ENCODE results near the gene LGR6.
"Not testable (repeated sequence)": the region's sequence is repeated elsewhere in the genome, so short reads cannot be mapped to it uniquely, and the experiment has no call there.

LGR6 gene

DNA sequence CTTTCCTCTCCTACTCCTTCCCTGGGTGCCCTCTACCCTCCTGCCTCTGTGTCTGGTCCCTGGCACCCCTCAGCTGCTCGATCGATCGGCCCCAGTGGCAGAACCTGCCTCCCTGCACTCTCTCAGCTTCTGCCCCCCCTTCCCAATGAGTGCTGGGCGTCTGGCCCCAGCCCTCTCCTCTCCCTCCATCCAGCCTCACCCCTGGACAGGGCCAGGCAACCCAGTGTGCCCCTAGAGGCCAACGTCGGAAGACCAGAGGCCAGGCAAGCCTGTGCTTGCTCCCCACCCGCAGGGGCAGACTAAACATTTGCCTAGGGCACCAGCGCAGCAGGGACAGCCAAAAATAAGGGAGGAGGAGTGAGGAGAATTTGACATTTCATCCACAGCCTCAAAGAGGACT lies 43.5 kb downstream of the LGR6 start:
- Histone ChIP-seq H2BK12ac (ENCODE audit: low read length) (peak overlapping the region; percentile 55), H4K91ac (ENCODE audit: low read depth, low read length) (peak overlapping the region; percentile 78), H2BK5ac (ENCODE audit: low read depth, low read length, poor library complexity) (peak overlapping the region; percentile 50), H3K4me2 (ENCODE audit: low read length) (no peak overlapping the region), H3K4me1 (ENCODE audit: control insufficient read depth in 1 of 2, insufficient read depth in 2 of 2, low read length in 2 of 2) (peaks cover 30 to 36% of the 10 kb centered on the region in 2 experiments), H3K23ac (ENCODE audit: low read length) (no peak overlapping the region), H3K79me2 (ENCODE audit: control insufficient read depth, insufficient read depth, low read length, poor library complexity) (no peaks in the 10 kb centered on the region), H3K79me1 (ENCODE audit: low read length) (peaks cover 17% of the 10 kb centered on the region), H2AFZ (ENCODE audit: insufficient read depth, low read length, poor library complexity) (no peak overlapping the region), H3K36me3 (ENCODE audit: control insufficient read depth in 1 of 2, insufficient read depth in 2 of 2, low read length in 2 of 2) (no peaks in the 10 kb centered on the region), H3K14ac (ENCODE audit: low read length) (peak overlapping the region; percentile 50), H4K12ac (ENCODE audit: low read depth, low read length) (no peak overlapping the region), H2AK5ac (ENCODE audit: low read length) (peak overlapping the region; percentile 71), H4K8ac (ENCODE audit: low read depth, low read length) (peak overlapping the region; percentile 49), H3K18ac (ENCODE audit: low read length) (peak overlapping the region; percentile 81), H3K4me3 (ENCODE audit: low read depth, low read length) (no peak overlapping the region), H2BK120ac (ENCODE audit: insufficient read depth, low read length, poor library complexity) (peak overlapping the region; percentile 77), H3K4ac (ENCODE audit: low read depth, low read length) (peak overlapping the region; percentile 53), H3K27me3 (ENCODE audit: insufficient read depth, low read length) (no peaks in the 10 kb centered on the region), H3K27ac (ENCODE audit: low read depth, low read length) (no peak overlapping the region), H3K9ac (ENCODE audit: low read length) (no peak overlapping the region), H3K9me3 (ENCODE audit: insufficient read depth, low read depth, low read length) (peaks cover 2% of the 10 kb centered on the region)
- WGBS (ENCODE audit: extremely low coverage, insufficient coverage, insufficient read length): no CpG with 5 or more reads among the region's 8 CpGs
- DNase-seq: peak; percentile 76 to 83

DNA sequence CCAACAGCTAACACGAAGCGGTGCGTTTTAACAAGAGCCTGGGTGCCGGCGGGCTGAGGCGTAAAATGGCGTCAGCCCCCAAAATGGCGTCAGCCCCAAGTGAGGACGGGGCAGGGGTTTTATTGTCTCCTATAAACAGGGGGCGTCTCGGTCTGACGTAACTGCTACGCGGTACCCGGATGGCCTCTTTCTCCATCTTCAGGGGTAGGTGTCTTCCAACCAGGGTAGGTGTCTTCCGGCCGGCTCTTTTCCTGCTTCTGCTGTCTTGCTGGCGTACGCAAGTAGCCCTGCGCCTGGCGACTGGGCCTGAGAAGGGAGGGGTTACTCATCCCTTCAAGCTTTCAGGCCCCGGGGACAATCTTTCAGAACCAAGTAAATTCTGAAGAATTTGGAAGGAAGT lies 45.3 kb downstream of the LGR6 start:
- no peak overlapping the region for H3K14ac ChIP-seq (ENCODE audit: low read length)
- peaks cover 2% of the 10 kb centered on the region for H3K9me3 ChIP-seq (ENCODE audit: insufficient read depth, low read depth, low read length)
- H3K4me1 ChIP-seq (ENCODE audit: control insufficient read depth in 1 of 2, insufficient read depth in 2 of 2, low read length in 2 of 2): peaks cover 25 to 32% of the 10 kb centered on the region in 2 experiments
- no peak overlapping the region for H4K91ac ChIP-seq (ENCODE audit: low read depth, low read length)
- H2BK12ac ChIP-seq (ENCODE audit: low read length): no peak overlapping the region
- H3K79me1 ChIP-seq (ENCODE audit: low read length): peaks cover 17% of the 10 kb centered on the region
- no peak overlapping the region for H2BK5ac ChIP-seq (ENCODE audit: low read depth, low read length, poor library complexity)
- WGBS (ENCODE audit: extremely low coverage, insufficient coverage, insufficient read length): no CpG with 5 or more reads among the region's 22 CpGs
- H4K12ac ChIP-seq (ENCODE audit: low read depth, low read length): no peak overlapping the region
- no peak overlapping the region for H2AFZ ChIP-seq (ENCODE audit: insufficient read depth, low read length, poor library complexity)
- H2AK5ac ChIP-seq (ENCODE audit: low read length): no peak overlapping the region
- H3K23ac ChIP-seq (ENCODE audit: low read length): no peak overlapping the region
- no peak overlapping the region for H3K4me3 ChIP-seq (ENCODE audit: low read depth, low read length)
- no peak overlapping the region for H3K9ac ChIP-seq (ENCODE audit: low read length)
- H3K18ac ChIP-seq (ENCODE audit: low read length): no peak overlapping the region
- no peak overlapping the region for H3K4me2 ChIP-seq (ENCODE audit: low read length)
- no peak overlapping the region for H4K8ac ChIP-seq (ENCODE audit: low read depth, low read length)
- no peaks in the 10 kb centered on the region for H3K36me3 ChIP-seq (ENCODE audit: control insufficient read depth in 1 of 2, insufficient read depth in 2 of 2, low read length in 2 of 2)
- DNase-seq: peak in 1 of 2 donors; percentile 6
- no peak overlapping the region for H3K4ac ChIP-seq (ENCODE audit: low read depth, low read length)
- H3K27ac ChIP-seq (ENCODE audit: low read depth, low read length): no peak overlapping the region
- H2BK120ac ChIP-seq (ENCODE audit: insufficient read depth, low read length, poor library complexity): no peak overlapping the region
- H3K79me2 ChIP-seq (ENCODE audit: control insufficient read depth, insufficient read depth, low read length, poor library complexity): no peaks in the 10 kb centered on the region
- H3K27me3 ChIP-seq (ENCODE audit: insufficient read depth, low read length): no peaks in the 10 kb centered on the region

DNA sequence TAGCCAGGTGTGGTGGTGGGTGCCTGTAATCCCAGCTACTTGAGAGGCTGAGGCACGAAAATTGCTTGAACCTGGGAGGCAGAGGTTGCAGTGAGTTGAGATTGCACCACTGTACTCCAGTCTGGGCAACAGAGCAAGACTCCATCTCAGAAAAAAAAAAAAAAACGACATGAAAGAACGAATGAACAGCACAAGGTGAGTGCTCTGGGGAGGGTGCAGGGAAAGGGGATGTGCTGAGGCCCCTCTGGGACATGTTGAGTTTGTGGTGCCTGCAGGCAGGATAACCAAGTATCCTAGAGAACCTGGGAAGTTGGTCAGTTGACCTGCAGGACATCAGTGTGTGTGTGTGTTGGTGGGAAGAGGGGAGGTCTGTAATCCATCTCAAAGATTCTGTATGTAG lies 46.6 kb downstream of the LGR6 start:
- H3K9me3 ChIP-seq (ENCODE audit: insufficient read depth, low read depth, low read length); H3K23ac ChIP-seq (ENCODE audit: low read length); H2AK5ac ChIP-seq (ENCODE audit: low read length); H3K4ac ChIP-seq (ENCODE audit: low read depth, low read length); H4K8ac ChIP-seq (ENCODE audit: low read depth, low read length); H3K9ac ChIP-seq (ENCODE audit: low read length); H3K4me2 ChIP-seq (ENCODE audit: low read length); H4K91ac ChIP-seq (ENCODE audit: low read depth, low read length); H3K36me3 ChIP-seq (ENCODE audit: control insufficient read depth in 1 of 2, insufficient read depth in 2 of 2, low read length in 2 of 2); H2BK12ac ChIP-seq (ENCODE audit: low read length); H2BK5ac ChIP-seq (ENCODE audit: low read depth, low read length, poor library complexity); H3K18ac ChIP-seq (ENCODE audit: low read length); H3K79me2 ChIP-seq (ENCODE audit: control insufficient read depth, insufficient read depth, low read length, poor library complexity); H3K27me3 ChIP-seq (ENCODE audit: insufficient read depth, low read length); H3K14ac ChIP-seq (ENCODE audit: low read length); H2BK120ac ChIP-seq (ENCODE audit: insufficient read depth, low read length, poor library complexity); H2AFZ ChIP-seq (ENCODE audit: insufficient read depth, low read length, poor library complexity); H4K12ac ChIP-seq (ENCODE audit: low read depth, low read length); DNase-seq; H3K27ac ChIP-seq (ENCODE audit: low read depth, low read length); H3K4me3 ChIP-seq (ENCODE audit: low read depth, low read length): not testable (repeated sequence)
- peaks cover 15% of the 10 kb centered on the region for H3K79me1 ChIP-seq (ENCODE audit: low read length)
- no CpG with 5 or more reads among the region's 3 CpGs for WGBS (ENCODE audit: extremely low coverage, insufficient coverage, insufficient read length)
- H3K4me1 ChIP-seq (ENCODE audit: control insufficient read depth in 1 of 2, insufficient read depth in 2 of 2, low read length in 2 of 2): peaks cover 18 to 20% of the 10 kb centered on the region in 2 experiments

DNA sequence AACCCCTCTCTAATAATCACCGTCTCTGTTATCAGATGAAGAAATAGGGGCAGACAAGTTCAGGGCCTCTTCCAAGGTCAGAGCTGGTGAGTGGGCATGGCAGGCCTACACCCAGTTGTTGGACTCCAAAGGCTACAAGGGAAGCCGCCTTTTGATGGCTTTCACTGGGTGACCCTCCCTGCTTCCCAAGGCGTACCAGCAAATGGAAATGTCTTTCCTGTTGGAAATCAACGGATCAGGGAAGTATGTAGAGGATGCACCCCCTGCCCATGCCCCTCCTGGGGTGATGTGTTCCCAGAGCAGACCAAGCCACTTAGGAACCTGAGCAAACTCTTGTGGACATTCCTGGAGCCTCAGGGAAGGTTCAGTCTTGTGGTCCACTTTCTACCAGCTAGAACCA lies 47.4 kb downstream of the LGR6 start:
- no peak overlapping the region for H3K9ac ChIP-seq (ENCODE audit: low read length)
- DNase-seq: no peak
- H3K4ac ChIP-seq (ENCODE audit: low read depth, low read length): no peak overlapping the region
- no peak overlapping the region for H3K18ac ChIP-seq (ENCODE audit: low read length)
- no peaks in the 10 kb centered on the region for H3K79me2 ChIP-seq (ENCODE audit: control insufficient read depth, insufficient read depth, low read length, poor library complexity)
- H3K4me1 ChIP-seq (ENCODE audit: control insufficient read depth in 1 of 2, insufficient read depth in 2 of 2, low read length in 2 of 2): peaks cover 12 to 16% of the 10 kb centered on the region in 2 experiments
- H2BK120ac ChIP-seq (ENCODE audit: insufficient read depth, low read length, poor library complexity): no peak overlapping the region
- no peak overlapping the region for H3K27ac ChIP-seq (ENCODE audit: low read depth, low read length)
- no peak overlapping the region for H3K14ac ChIP-seq (ENCODE audit: low read length)
- no peak overlapping the region for H4K8ac ChIP-seq (ENCODE audit: low read depth, low read length)
- no peak overlapping the region for H2AFZ ChIP-seq (ENCODE audit: insufficient read depth, low read length, poor library complexity)
- peaks cover 11% of the 10 kb centered on the region for H3K79me1 ChIP-seq (ENCODE audit: low read length)
- H3K4me3 ChIP-seq (ENCODE audit: low read depth, low read length): no peak overlapping the region
- no peaks in the 10 kb centered on the region for H3K27me3 ChIP-seq (ENCODE audit: insufficient read depth, low read length)
- no peak overlapping the region for H4K91ac ChIP-seq (ENCODE audit: low read depth, low read length)
- H2AK5ac ChIP-seq (ENCODE audit: low read length): no peak overlapping the region
- no peak overlapping the region for H4K12ac ChIP-seq (ENCODE audit: low read depth, low read length)
- H3K36me3 ChIP-seq (ENCODE audit: control insufficient read depth in 1 of 2, insufficient read depth in 2 of 2, low read length in 2 of 2): no peaks in the 10 kb centered on the region
- peaks cover 2% of the 10 kb centered on the region for H3K9me3 ChIP-seq (ENCODE audit: insufficient read depth, low read depth, low read length)
- no peak overlapping the region for H2BK5ac ChIP-seq (ENCODE audit: low read depth, low read length, poor library complexity)
- no peak overlapping the region for H2BK12ac ChIP-seq (ENCODE audit: low read length)
- H3K4me2 ChIP-seq (ENCODE audit: low read length): no peak overlapping the region
- H3K23ac ChIP-seq (ENCODE audit: low read length): no peak overlapping the region
- no CpG with 5 or more reads among the region's 4 CpGs for WGBS (ENCODE audit: extremely low coverage, insufficient coverage, insufficient read length)

Measured in trophoblast cell (in vitro differentiated cells and primary cell).